SJSA1 (cell line): Measurements from ENCODE around the gene SMARCD1. TPM values are rescaled to one million over a fixed set of nuclear protein-coding genes. Genes with fewer than 3 reads are reported as not detected.
A peak's percentile ranks its signal among the peaks of the same experiment; 100 is the strongest.
"Not testable (repeated sequence)": the region's sequence is repeated elsewhere in the genome, so short reads cannot be mapped to it uniquely, and the experiment has no call there.

Source experiments
- DNase-seq, 2 experiments: peaks; one replicate each; pipeline ENCODE4 v3.0.0-alpha.2; 2015 to 2020; ENCODE audit warnings: low spot score in 2 of 2, low read depth in 1 of 2
- H3K27ac ChIP-seq: fragments of 250-450 bp; sonication (Bioruptor Pico); 2 replicates; pipeline ENCODE4 v1.5.1; 2020; ENCODE audit warnings: mild to moderate bottlenecking, moderate library complexity
- H3K27me3 ChIP-seq: fragments of 250-450 bp; sonication (Bioruptor Pico); replicated peaks from 2 replicates; pipeline ENCODE4 v1.5.1; 2020; ENCODE audit warnings: mild to moderate bottlenecking, moderate library complexity
- H3K36me3 ChIP-seq: fragments of 250-450 bp; sonication (Bioruptor Pico); 2 replicates; pipeline ENCODE4 v1.5.1; 2020; ENCODE audit warnings: mild to moderate bottlenecking
- H3K4me1 ChIP-seq: fragments of 250-450 bp; sonication (Bioruptor Pico); replicated peaks from 2 replicates; pipeline ENCODE4 v1.6.1; 2021; ENCODE audit warnings: mild to moderate bottlenecking
- H3K4me3 ChIP-seq: fragments of 250-450 bp; sonication (Bioruptor Pico); 2 replicates; pipeline ENCODE4 v1.5.1; 2020; ENCODE audit warnings: mild to moderate bottlenecking
- H3K9me3 ChIP-seq: fragments of 250-450 bp; sonication (Bioruptor Pico); replicated peaks from 2 replicates; pipeline ENCODE4 v1.5.1; 2020; ENCODE audit warnings: mild to moderate bottlenecking
- total RNA-seq: library from RNA; depleted of rRNA; stranded (reverse); fragments of >200 nt; shearing (Covaris generic); gene quantifications from 2 replicates; pipeline ENCODE4 v1.2.3, GENCODE V29; 2014; rRNA removed

SMARCD1 gene
- total RNA-seq, 1 experiment from 2014 or later, result 55.7 TPM

- H3K9me3 ChIP-seq, result no peaks in the 10 kb centered on the region
- no peak overlapping the region for H3K4me3 ChIP-seq
- no peaks in the 10 kb centered on the region for H3K27me3 ChIP-seq
- no peak overlapping the region for H3K27ac ChIP-seq
- DNase-seq, result no peak
- peaks cover 69% of the 10 kb centered on the region for H3K36me3 ChIP-seq
- no peaks in the 10 kb centered on the region for H3K4me1 ChIP-seq
Measured at GRCh38 chr12:50127546-50127945, 42.4 kb downstream of the SMARCD1 start.

- no peaks in the 10 kb centered on the region for H3K27me3 ChIP-seq
- no peak overlapping the region for H3K27ac ChIP-seq
- no peaks in the 10 kb centered on the region for H3K9me3 ChIP-seq
- H3K4me3 ChIP-seq, result no peak overlapping the region
- peaks cover 72% of the 10 kb centered on the region for H3K36me3 ChIP-seq
- DNase-seq, result no peak
- H3K4me1 ChIP-seq, result no peaks in the 10 kb centered on the region
Measured at GRCh38 chr12:50129290-50129689, 44.1 kb downstream of the SMARCD1 start.

- peak in 1 of 2 experiments; percentile 37 for DNase-seq
- peaks cover 77% of the 10 kb centered on the region for H3K36me3 ChIP-seq
Measured at GRCh38 chr12:50132505-50133135, 47.5 kb downstream of the SMARCD1 start.

GRCh38 chr12:50142993-50143392, 57.9 kb downstream of the SMARCD1 start:
- Histone ChIP-seq H3K9me3 (no peaks in the 10 kb centered on the region; the same call in 1 of the 2 replicates), H3K27me3 (no peaks in the 10 kb centered on the region), H3K4me1 (no peaks in the 10 kb centered on the region), H3K4me3 (no peak overlapping the region), H3K36me3 (peaks cover 32% of the 10 kb centered on the region), H3K27ac (no peak overlapping the region)
- no peak for DNase-seq

More at GRCh38 chr12:50132505-50133135, 47.5 kb downstream of the SMARCD1 start:
- Histone ChIP-seq H3K27ac (no peak overlapping the region), H3K9me3 (no peaks in the 10 kb centered on the region), H3K4me3 (no peak overlapping the region), H3K27me3 (no peaks in the 10 kb centered on the region), H3K4me1 (no peaks in the 10 kb centered on the region)

- no peaks in the 10 kb centered on the region for H3K27me3 ChIP-seq
- H3K27ac ChIP-seq, result no peak overlapping the region
- peaks cover 23% of the 10 kb centered on the region for H3K36me3 ChIP-seq
- DNase-seq, result no peak
- no peaks in the 10 kb centered on the region for H3K4me1 ChIP-seq
- no peaks in the 10 kb centered on the region; the same call in 1 of the 2 replicates for H3K9me3 ChIP-seq
- H3K4me3 ChIP-seq, result no peak overlapping the region
Measured at GRCh38 chr12:50145439-50145838, 60.3 kb downstream of the SMARCD1 start.

GRCh38 chr12:50147281-50147680, 62.1 kb downstream of the SMARCD1 start:
- Histone ChIP-seq H3K4me1 (no peaks in the 10 kb centered on the region), H3K36me3 (peaks cover 13% of the 10 kb centered on the region), H3K27me3 (no peaks in the 10 kb centered on the region), H3K27ac (no peak overlapping the region), H3K4me3 (no peak overlapping the region), H3K9me3 (no peaks in the 10 kb centered on the region)
- DNase-seq, result no peak

- H3K36me3 ChIP-seq, H3K27me3 ChIP-seq, DNase-seq, H3K4me3 ChIP-seq, H3K4me1 ChIP-seq, H3K9me3 ChIP-seq, H3K27ac ChIP-seq: not testable (repeated sequence)
Measured at GRCh38 chr12:50148011-50148410, 62.9 kb downstream of the SMARCD1 start.

- no peak overlapping the region for H3K27ac ChIP-seq
- no peaks in the 10 kb centered on the region for H3K9me3 ChIP-seq
- H3K4me1 ChIP-seq, result no peaks in the 10 kb centered on the region
- H3K27me3 ChIP-seq, result no peaks in the 10 kb centered on the region
- H3K4me3 ChIP-seq, result no peak overlapping the region
- peaks cover 5% of the 10 kb centered on the region; the same call in 1 of the 2 replicates for H3K36me3 ChIP-seq
- DNase-seq, result no peak
Measured at GRCh38 chr12:50149311-50149710, 64.2 kb downstream of the SMARCD1 start.

Other genes with a start within 250 kb of the SMARCD1 start
- 0.60 and 4.3 TPM in 2 replicates for gene BCDIN3D, start 242.2 kb upstream of the SMARCD1 start, total RNA-seq
- gene FAIM2, start 181.4 kb upstream of the SMARCD1 start, total RNA-seq, result not detected in 2 replicates
- gene AQP2, start 134.6 kb upstream of the SMARCD1 start, total RNA-seq, result not detected in 2 replicates
- gene AQP5, start 123.5 kb upstream of the SMARCD1 start, total RNA-seq, result not detected in 2 replicates
- not detected in 2 replicates for gene AQP6, start 112.4 kb upstream of the SMARCD1 start, total RNA-seq
- 194 and 212 TPM in 2 replicates for gene RACGAP1, start 59.8 kb upstream of the SMARCD1 start, total RNA-seq
- 0.37 and 0.50 TPM in 2 replicates for gene ASIC1, start 27.7 kb upstream of the SMARCD1 start, total RNA-seq
- gene GPD1, start 18.7 kb downstream of the SMARCD1 start, total RNA-seq, result not detected in 2 replicates
- 49.7 and 62.3 TPM in 2 replicates for gene COX14, start 26.9 kb downstream of the SMARCD1 start, total RNA-seq
- 23.1 and 36.3 TPM in 2 replicates for gene CERS5, start 82.0 kb downstream of the SMARCD1 start, total RNA-seq
- 156 and 199 TPM in 2 replicates for gene LIMA1, start 198.2 kb downstream of the SMARCD1 start, total RNA-seq